Activated CD8-positive, alpha-beta T cell treated with anti-CD3 and anti-CD28 coated beads for 36 hours (primary cell): ENCODE data around the gene ELL. TPM values are rescaled to one million over a fixed set of nuclear protein-coding genes. Genes with fewer than 3 reads are reported as not detected.

Experiments
- ATAC-seq: fragments of 200-7000 bp; cut with Tn5 transposase; one replicate; pipeline ENCODE4 v1.10.0; 2021; ENCODE audit warnings: mild to moderate bottlenecking, moderate library complexity
- CTCF ChIA-PET: fragments of 350-600 bp; sonication (Branson Sonifier 250); formaldehyde crosslinking; loops from one replicate; lab custom pipeline; 2021; ENCODE audit warnings: antibody characterized with exemption; lab: Charles Lee
- POLR2A ChIA-PET: fragments of 350-600 bp; sonication (Branson Sonifier 250); formaldehyde crosslinking; loops from one replicate; lab custom pipeline; 2021; ENCODE audit warnings: antibody characterized with exemption; lab: Charles Lee
- DNase-seq: peaks from one replicate; pipeline ENCODE4 v3.0.0-alpha.2; 2020
- H3K27ac Mint-ChIP-seq: one replicate; pipeline ENCODE4 v1.8.0; 2021; ENCODE audit warnings: mild to moderate bottlenecking, mixed read lengths
- H3K27me3 Mint-ChIP-seq: one replicate; pipeline ENCODE4 v1.8.0; 2021; ENCODE audit warnings: mixed read lengths
- H3K36me3 Mint-ChIP-seq: one replicate; pipeline ENCODE4 v1.8.0; 2021; ENCODE audit warnings: low read depth, mixed read lengths
- H3K4me1 Mint-ChIP-seq: one replicate; pipeline ENCODE4 v1.8.0; 2021; ENCODE audit warnings: low read depth, mixed read lengths
- H3K4me3 Mint-ChIP-seq: one replicate; pipeline ENCODE4 v1.8.0; 2021; ENCODE audit warnings: mild to moderate bottlenecking, moderate library complexity, mixed read lengths
- H3K9me3 Mint-ChIP-seq: one replicate; pipeline ENCODE4 v1.8.0; 2021; ENCODE audit warnings: mixed read lengths
- intact Hi-C: fragments of 100-400 bp; cut with micrococcal nuclease; formaldehyde crosslinking; loops from one replicate; pipeline ENCODE4 v1.10.0; 2022
- total RNA-seq, 2 experiments: library from RNA; stranded (reverse); gene quantifications; one replicate each; pipeline ENCODE4 v1.2.3, GENCODE V29; 2021
- TF ChIP-seq, protein P1 (sequence below): fragments of 200-600 bp; IDR thresholded peaks from one replicate; pipeline ENCODE4 v1.8.0; 2022; ENCODE audit warnings: antibody characterized with exemption, mild to moderate bottlenecking

The ELL gene
- total RNA-seq, 2 experiments from 2014 or later, result 20.1 to 21.9 TPM

DNA sequence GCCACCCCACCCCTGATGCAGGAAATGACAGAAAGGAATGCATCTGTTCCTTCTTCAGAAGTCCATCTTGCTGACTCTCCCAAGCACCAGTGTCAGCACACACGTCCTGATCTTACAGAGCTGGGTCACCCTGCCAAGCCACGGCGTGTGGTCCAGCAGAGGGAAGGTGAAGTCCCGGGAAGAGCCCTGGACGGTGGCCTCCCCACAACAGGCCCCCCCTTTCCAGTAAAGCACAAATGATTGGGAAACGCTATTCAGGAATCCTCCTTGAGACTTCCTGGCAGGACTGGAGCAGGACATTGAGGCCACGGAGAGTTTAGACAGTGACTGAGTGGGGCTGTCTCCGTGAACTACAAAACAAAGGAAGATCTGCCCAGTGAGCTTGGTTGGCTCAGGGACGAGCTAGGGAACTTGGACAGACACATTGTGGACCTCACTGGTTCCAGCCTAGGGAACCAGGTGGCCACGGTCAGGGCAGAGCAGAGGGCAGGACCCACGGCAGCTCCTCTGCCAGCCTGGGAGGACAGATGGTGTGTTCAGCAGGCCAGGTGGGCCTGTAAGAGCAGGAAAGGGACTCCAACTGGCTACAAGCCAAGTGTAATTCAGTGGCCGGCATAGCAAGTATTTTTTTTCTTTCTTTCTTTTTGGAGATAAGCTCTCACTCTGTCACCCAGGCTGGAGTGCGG, 41.7 kb downstream of the ELL start:
- H3K36me3 Mint-ChIP-seq, result peaks cover 4% of the 10 kb centered on the region

DNA sequence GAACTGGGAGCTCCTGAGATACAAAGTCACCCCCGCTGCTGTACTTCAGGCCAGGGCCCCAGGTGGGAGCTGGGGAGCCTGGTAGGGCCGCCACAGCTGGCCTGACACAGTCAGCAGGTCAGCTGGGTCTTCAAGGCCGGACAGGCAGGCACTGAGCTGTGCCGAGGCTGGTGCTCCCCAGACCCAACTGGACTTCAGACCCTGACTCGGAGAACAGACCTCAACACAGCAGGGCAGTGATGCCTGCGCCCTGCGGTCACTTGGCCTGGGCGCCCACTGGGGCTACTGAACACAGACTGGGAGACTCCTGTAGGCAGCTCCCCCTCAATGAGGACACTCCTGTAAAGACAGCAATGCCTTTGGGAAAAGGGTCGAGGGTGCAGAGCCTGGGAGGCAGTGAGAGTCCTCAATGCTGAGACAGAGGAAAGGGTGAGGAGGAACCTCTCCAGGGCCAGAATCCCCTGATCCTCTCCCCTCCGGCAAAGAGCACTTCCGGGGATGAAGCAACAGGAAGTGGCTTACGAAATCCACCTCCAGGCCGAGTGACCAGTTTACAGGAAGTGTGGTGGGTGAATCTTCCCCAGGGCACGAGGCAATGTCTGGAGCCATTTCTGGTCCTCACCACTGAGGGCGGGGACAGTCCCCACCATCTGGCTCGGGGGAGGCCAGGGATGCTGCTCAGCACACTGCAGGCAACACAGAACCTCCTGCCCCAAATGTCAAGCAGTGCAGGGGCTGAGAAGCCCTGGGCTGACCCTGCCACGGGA, 43.1 kb downstream of the ELL start:
- intact Hi-C loops, result no loop called here
- Mint-ChIP-seq H3K27ac (peak overlapping the region; percentile 91), H3K4me3 (peak overlapping the region; percentile 55), H3K9me3 (no peaks in the 10 kb centered on the region), H3K27me3 (no peaks in the 10 kb centered on the region), H3K36me3 (peaks cover 4% of the 10 kb centered on the region), H3K4me1 (peaks cover 85% of the 10 kb centered on the region)
- POLR2A ChIA-PET, result interaction anchor here (0.6 to 1.3 kb wide), 6 partner anchors 10 to 84 kb away, joined by 3 to 4 read pairs (median 3); partner anchors contain the start of gene FKBP8
- peak; percentile 94 for DNase-seq
- CTCF ChIA-PET, result interaction anchor here (0.6 to 1.5 kb wide), 8 partner anchors 9 to 368 kb away, joined by 3 to 9 read pairs (median 3); partner anchors contain the start of gene REX1BD
- peak; percentile 93 for ATAC-seq
- TF ChIP-seq, protein P1, sequence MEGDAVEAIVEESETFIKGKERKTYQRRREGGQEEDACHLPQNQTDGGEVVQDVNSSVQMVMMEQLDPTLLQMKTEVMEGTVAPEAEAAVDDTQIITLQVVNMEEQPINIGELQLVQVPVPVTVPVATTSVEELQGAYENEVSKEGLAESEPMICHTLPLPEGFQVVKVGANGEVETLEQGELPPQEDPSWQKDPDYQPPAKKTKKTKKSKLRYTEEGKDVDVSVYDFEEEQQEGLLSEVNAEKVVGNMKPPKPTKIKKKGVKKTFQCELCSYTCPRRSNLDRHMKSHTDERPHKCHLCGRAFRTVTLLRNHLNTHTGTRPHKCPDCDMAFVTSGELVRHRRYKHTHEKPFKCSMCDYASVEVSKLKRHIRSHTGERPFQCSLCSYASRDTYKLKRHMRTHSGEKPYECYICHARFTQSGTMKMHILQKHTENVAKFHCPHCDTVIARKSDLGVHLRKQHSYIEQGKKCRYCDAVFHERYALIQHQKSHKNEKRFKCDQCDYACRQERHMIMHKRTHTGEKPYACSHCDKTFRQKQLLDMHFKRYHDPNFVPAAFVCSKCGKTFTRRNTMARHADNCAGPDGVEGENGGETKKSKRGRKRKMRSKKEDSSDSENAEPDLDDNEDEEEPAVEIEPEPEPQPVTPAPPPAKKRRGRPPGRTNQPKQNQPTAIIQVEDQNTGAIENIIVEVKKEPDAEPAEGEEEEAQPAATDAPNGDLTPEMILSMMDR, result no peak

More for the DNA sequence above, 41.7 kb downstream of the ELL start:
- DNase-seq (no peak), ATAC-seq (no peak)
- POLR2A ChIA-PET, result interaction anchor here (0.6 to 1.2 kb wide), 3 partner anchors 16 to 362 kb away, joined by 3 to 4 read pairs (median 3); no protein-coding TSS in a partner anchor
- intact Hi-C loops, result no loop called here
- CTCF ChIA-PET, result interaction anchor here (0.7 to 1.6 kb wide), 3 partner anchors 10 to 40 kb away, joined by 3 to 10 read pairs (median 3); no protein-coding TSS in a partner anchor
- TF ChIP-seq, protein P1, result no peak
- no peaks in the 10 kb centered on the region for H3K27me3 Mint-ChIP-seq
- H3K9me3 Mint-ChIP-seq, result no peaks in the 10 kb centered on the region
- H3K4me3 Mint-ChIP-seq, result no peak overlapping the region
- H3K4me1 Mint-ChIP-seq, result peaks cover 77% of the 10 kb centered on the region
- peak overlapping the region; percentile 91 for H3K27ac Mint-ChIP-seq

DNA sequence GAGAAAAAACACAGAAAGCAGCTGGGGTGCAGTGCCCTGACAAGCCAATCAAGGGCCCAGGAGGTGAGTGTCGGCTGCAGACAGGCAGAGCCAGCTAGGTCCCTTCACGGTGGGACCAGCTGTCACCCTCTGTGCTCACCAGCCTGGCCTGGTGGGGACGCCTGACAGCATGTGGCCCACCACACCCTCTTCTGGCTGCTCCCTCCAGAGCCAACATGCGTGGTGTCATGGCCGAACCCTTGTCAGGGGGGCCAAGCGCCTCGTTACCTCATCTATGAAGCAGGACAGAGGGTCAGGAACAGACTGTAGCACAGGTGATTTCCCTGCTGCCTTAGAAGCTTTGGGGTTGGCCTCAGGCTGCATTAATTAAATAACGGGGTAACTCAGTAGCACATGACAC, 43.9 kb downstream of the ELL start:
- Mint-ChIP-seq H3K9me3 (no peaks in the 10 kb centered on the region), H3K4me1 (peaks cover 84% of the 10 kb centered on the region), H3K36me3 (peaks cover 4% of the 10 kb centered on the region), H3K4me3 (no peak overlapping the region), H3K27ac (peak overlapping the region; percentile 91), H3K27me3 (no peaks in the 10 kb centered on the region)
- TF ChIP-seq, protein P1, result no peak
- DNase-seq (no peak), ATAC-seq (no peak)
- POLR2A ChIA-PET, result interaction anchor here (0.6 to 1.3 kb wide), 6 partner anchors 10 to 85 kb away, joined by 3 to 4 read pairs (median 3); partner anchors contain the start of gene FKBP8
- CTCF ChIA-PET, result interaction anchor here (0.9 to 1.5 kb wide), 6 partner anchors 8 to 42 kb away, joined by 3 to 9 read pairs (median 4); no protein-coding TSS in a partner anchor
- intact Hi-C loops, result no loop called here

DNA sequence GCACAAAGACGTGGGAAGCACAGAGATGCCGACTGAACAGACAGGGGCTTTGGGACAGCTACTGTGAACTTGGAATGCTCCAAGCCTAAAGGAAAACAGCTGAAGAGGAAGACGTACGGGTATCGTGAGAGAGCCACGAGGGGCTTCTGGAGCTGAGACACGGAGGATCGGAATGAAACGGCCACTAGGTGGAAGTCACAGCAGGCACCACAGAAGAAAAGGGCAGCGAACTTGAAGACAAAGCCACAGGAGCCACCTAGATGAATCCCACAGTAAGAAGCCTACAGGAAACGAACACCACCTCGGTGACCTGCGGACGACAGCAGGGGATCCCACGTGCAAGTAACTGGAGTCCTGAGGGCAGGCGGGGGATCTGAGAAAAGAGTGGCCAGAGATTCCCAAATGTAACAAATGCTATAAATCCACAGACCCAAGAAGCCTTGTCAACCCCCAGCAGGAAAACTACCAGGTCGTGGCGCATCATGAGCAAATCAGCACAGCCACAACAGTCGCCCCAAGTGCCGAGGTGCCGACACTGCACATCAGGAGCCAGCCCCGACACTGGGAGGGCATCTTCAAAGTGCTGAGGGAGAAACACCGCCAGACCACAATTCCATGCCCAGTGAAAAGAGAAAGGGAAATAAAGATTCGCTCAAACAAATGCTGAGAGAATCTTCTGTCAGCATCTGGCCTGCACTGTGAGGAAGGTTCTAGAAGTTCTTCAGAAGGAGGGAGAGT, 44.7 kb downstream of the ELL start:
- peaks cover 79% of the 10 kb centered on the region for H3K4me1 Mint-ChIP-seq
- H3K27ac Mint-ChIP-seq, result peak overlapping the region; percentile 91
- intact Hi-C loops, result no loop called here
- CTCF ChIA-PET, result interaction anchor here (1.3 to 1.5 kb wide), 2 partner anchors 7 to 12 kb away, joined by 6 to 8 read pairs; no protein-coding TSS in a partner anchor
- H3K9me3 Mint-ChIP-seq, result no peaks in the 10 kb centered on the region
- H3K36me3 Mint-ChIP-seq, result peaks cover 4% of the 10 kb centered on the region
- TF ChIP-seq, protein P1, result no peak
- no peak overlapping the region for H3K4me3 Mint-ChIP-seq
- H3K27me3 Mint-ChIP-seq, result no peaks in the 10 kb centered on the region
- ATAC-seq (no peak), DNase-seq (peak; percentile 33)
- POLR2A ChIA-PET, result interaction anchor here (1.3 kb wide), 1 partner anchor 67 kb away, joined by 3 read pairs; the partner anchor contains the start of gene FKBP8
